WERI-Rb-1 (cell line): ENCODE results near the gene CGB1.
"Not testable (repeated sequence)": the region's sequence is repeated elsewhere in the genome, so short reads cannot be mapped to it uniquely, and the experiment has no call there.

Source experiments
- DNase-seq: peaks from one replicate; pipeline ENCODE4 v3.0.0-alpha.2; 2020
- H3K27ac ChIP-seq: fragments of 250-450 bp; sonication (Bioruptor Pico); 2 replicates; pipeline ENCODE4 v1.5.1; 2020; ENCODE audit warnings: mild to moderate bottlenecking, moderate library complexity
- H3K27me3 ChIP-seq: fragments of 250-450 bp; sonication (Bioruptor Pico); 2 replicates; pipeline ENCODE4 v1.5.1; 2021; ENCODE audit warnings: mild to moderate bottlenecking, low read depth, moderate library complexity; ENCODE audit not compliant: insufficient read depth, severe bottlenecking
- H3K36me3 ChIP-seq: fragments of 250-450 bp; sonication (Bioruptor Pico); 2 replicates; pipeline ENCODE4 v1.5.1; 2020; ENCODE audit warnings: mild to moderate bottlenecking, moderate library complexity
- H3K4me3 ChIP-seq: 2 replicates; pipeline ENCODE4 v1.5.1; 2011; ENCODE audit warnings: low read depth, mild to moderate bottlenecking, control low read depth, low read length
- H3K9me3 ChIP-seq: fragments of 250-450 bp; sonication (Bioruptor Pico); 2 replicates; pipeline ENCODE4 v1.5.1; 2021; ENCODE audit warnings: mild to moderate bottlenecking, moderate library complexity; ENCODE audit not compliant: severe bottlenecking
- TF ChIP-seq, protein P1 (sequence below): IDR thresholded peaks from 2 replicates; pipeline ENCODE4 v1.5.1; 2011; ENCODE audit warnings: low read depth, mild to moderate bottlenecking, control low read depth, inconsistent platforms, low read length

Gene CGB1

DNA sequence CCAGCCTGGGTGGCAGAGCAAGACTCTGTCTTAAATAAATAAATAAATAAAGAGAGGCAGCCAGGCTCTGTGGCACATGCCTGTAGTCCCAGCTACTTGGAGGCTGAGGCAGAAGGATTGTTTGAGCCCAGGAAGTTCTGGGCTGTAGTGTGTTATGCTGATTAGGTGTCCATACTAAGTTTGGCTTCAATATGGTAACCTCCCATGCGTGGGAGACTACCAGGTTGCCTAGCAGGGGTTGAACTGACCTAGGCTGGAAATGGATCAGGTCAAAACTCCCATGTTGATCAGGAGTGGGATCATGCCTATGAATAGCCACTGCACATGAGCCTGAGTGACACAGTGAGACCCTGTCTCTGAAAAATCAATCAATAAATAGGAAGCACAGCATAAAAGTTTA lies 44.6 kb upstream of the CGB1 start:
- peaks cover 3% of the 10 kb centered on the region for H3K9me3 ChIP-seq
- peaks cover 10% of the 10 kb centered on the region for H3K36me3 ChIP-seq
- DNase-seq: no peak
- H3K27ac ChIP-seq: no peak overlapping the region
- TF ChIP-seq, protein P1, sequence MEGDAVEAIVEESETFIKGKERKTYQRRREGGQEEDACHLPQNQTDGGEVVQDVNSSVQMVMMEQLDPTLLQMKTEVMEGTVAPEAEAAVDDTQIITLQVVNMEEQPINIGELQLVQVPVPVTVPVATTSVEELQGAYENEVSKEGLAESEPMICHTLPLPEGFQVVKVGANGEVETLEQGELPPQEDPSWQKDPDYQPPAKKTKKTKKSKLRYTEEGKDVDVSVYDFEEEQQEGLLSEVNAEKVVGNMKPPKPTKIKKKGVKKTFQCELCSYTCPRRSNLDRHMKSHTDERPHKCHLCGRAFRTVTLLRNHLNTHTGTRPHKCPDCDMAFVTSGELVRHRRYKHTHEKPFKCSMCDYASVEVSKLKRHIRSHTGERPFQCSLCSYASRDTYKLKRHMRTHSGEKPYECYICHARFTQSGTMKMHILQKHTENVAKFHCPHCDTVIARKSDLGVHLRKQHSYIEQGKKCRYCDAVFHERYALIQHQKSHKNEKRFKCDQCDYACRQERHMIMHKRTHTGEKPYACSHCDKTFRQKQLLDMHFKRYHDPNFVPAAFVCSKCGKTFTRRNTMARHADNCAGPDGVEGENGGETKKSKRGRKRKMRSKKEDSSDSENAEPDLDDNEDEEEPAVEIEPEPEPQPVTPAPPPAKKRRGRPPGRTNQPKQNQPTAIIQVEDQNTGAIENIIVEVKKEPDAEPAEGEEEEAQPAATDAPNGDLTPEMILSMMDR: no peak
- H3K27me3 ChIP-seq: no peaks in the 10 kb centered on the region
- H3K4me3 ChIP-seq: no peak overlapping the region

DNA sequence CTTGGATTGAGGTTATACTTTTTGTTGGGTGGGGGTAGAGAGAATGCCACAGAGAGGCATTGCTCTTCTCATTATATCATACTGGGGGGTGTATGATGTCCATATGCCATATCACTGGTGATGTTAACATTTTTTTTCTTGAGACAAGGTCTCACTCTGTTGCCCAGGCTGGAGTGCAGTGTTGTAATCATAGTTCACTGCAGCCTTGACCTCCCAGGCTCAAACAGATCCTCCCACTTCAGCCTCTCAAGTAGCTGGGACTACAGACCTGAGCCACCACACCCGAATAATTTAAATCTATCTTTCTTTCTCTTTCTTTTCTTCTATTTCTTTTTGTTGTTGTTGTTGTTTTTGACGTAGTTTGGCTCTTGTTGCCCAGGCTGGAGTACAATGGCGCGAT lies 43.7 kb upstream of the CGB1 start:
- TF ChIP-seq, protein P1: no peak
- no peak for DNase-seq
- peaks cover 3% of the 10 kb centered on the region for H3K9me3 ChIP-seq

DNA sequence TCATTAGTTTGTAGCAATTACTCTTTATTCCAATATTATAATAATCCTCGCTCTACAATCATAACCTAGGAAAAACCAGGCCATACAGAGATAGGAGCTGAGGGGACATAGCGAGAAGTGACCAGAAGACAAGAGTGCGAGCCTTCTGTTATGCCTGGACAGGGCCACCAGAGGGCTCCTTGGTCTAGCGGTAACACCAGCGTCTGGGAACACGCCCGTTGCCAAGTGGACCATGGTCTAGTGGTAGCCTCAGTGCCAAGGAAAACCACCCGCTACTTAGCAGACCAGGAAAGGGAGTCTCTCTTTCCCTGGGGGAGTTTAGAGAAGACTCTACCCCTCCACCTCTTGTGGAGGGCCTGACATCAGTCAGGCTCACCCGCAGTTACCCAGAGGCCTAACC lies 38.2 kb upstream of the CGB1 start:
- peak; percentile 73 for DNase-seq

More for the DNA sequence above, 43.7 kb upstream of the CGB1 start:
- Histone ChIP-seq H3K36me3 (peaks cover 1% of the 10 kb centered on the region), H3K27me3 (no peaks in the 10 kb centered on the region), H3K4me3 (no peak overlapping the region), H3K27ac (no peak overlapping the region)

DNA sequence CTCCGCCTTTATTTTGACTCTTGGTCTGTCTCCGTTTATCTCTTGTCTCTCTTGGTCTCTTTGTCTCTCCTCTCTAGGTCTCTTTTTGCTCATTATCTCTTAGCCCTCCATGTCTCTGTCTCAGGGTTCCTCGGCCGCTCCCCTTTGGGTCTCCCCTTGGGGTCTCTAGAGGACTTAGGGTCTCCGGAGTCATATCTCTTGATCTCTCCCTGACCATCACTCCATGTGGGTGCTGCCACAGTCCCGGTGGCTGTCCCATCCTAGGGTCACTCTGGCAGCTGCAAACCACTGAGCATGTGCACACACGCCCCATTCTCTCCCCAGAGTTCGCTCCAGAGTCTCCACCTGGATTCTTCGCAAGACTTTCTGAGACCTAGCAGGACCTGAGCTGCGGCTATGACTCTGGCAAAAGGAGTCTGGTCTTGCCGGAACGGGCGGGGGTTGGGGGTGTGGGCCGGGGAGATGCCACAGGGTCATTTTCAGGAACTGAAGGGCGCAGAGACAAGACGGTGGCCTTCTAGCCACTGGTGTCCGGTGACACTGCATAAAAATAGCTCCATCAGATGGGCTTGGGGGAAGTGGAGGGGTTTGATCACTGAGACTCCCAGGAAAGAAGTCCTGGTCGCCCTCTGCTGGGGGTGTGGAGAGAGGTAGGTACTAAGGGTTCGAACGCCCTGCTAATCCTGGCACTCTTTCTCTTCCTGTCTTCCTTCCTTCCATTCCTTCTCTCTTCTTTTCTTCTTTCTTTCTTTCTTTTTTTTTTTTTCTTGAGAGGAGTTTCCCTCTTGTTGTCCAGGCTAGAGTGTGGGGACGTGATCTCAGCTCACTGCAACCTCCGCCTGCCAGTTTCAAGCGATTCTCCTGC lies 37.1 kb upstream of the CGB1 start:
- H3K27ac ChIP-seq: no peak overlapping the region
- H3K9me3 ChIP-seq: no peaks in the 10 kb centered on the region
- H3K36me3 ChIP-seq: no peaks in the 10 kb centered on the region
- peak; percentile 83 for DNase-seq
- TF ChIP-seq, protein P1: peak; percentile 77
- peaks cover 19% of the 10 kb centered on the region for H3K27me3 ChIP-seq
- H3K4me3 ChIP-seq: no peak overlapping the region

More for the DNA sequence above, 38.2 kb upstream of the CGB1 start:
- TF ChIP-seq, protein P1: peak; percentile 58
- peaks cover 19% of the 10 kb centered on the region for H3K27me3 ChIP-seq
- H3K9me3 ChIP-seq, H3K36me3 ChIP-seq, H3K27ac ChIP-seq, H3K4me3 ChIP-seq: not testable (repeated sequence)

DNA sequence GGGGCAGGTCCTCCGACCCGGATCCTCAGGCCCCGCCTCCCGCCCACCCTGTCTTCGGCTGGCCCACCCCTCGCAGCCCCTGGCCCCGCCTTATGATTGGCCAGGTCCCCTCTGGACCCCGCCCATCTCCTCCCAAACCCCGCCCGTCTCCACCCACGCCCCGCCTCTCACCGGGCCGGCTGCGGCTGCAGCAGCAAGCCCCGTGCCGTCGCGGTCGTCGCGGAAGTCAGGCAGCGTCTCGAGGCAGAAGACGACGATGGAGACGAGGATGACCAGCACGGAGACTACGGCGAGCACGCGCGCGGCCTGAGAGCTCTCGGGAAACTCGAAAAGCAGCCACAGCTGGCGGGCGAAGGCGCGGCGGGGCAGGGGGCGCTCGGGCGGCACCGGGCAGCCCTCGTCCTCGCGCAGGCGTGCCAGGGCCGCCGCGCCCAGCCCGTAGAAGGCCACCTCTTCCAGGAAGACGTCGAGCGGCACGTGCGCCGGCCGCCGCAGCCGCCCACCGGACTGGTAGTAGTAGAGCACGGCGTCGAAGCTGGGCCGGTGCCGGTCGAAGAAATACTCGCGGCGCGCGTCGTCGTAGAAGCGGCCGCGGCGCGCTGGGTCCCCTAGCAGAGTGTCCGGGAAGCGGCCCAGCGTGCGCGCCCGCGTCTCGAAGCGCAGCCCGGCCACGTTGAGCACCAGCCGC lies 35.3 kb upstream of the CGB1 start:
- Histone ChIP-seq H3K9me3 (no peaks in the 10 kb centered on the region), H3K4me3 (peak overlapping the region; percentile 26; the same call in 1 of the 2 replicates), H3K36me3 (no peaks in the 10 kb centered on the region), H3K27me3 (peaks cover 19% of the 10 kb centered on the region), H3K27ac (no peak overlapping the region)
- DNase-seq: peak; percentile 72
- TF ChIP-seq, protein P1: no peak
